ENCODE data around the gene GTF3C1.

- TF ChIP-seq POLR2A (IDR thresholded peaks at IDR 0.05): no peak
- no peak for TF ChIP-seq CTCF (IDR thresholded peaks at IDR 0.05)
Observed at GRCh38 chr16:27441998-27442397, 107.7 kb downstream of the GTF3C1 start.
